Stimulated activated CD8-positive, alpha-beta memory T cell treated with anti-CD3 and anti-CD28 coated beads, Interleukin-7, amount 100 ng/mL, for 24 hours (primary cell): ENCODE results near the gene PKDCC.
"Not testable (repeated sequence)": the region's sequence is repeated elsewhere in the genome, so short reads cannot be mapped to it uniquely, and the experiment has no call there.

ENCODE experiments used
- DNase-seq: peaks from one replicate; pipeline ENCODE4 v3.0.0-alpha.2; 2020; ENCODE audit warnings: low read depth

The PKDCC gene

GRCh38 chr2:42030829-42031228, 17.0 kb upstream of the PKDCC start:
- DNase-seq = no peak

GRCh38 chr2:42031281-42032223, 16.3 kb upstream of the PKDCC start:
- DNase-seq = no peak

GRCh38 chr2:42032224-42032620, 15.6 kb upstream of the PKDCC start:
- DNase-seq = no peak

GRCh38 chr2:42032745-42033144, 15.1 kb upstream of the PKDCC start:
- DNase-seq = no peak

GRCh38 chr2:42034096-42034495, 13.7 kb upstream of the PKDCC start:
- DNase-seq = not testable (repeated sequence)

GRCh38 chr2:42035241-42035640, 12.6 kb upstream of the PKDCC start:
- DNase-seq = no peak

GRCh38 chr2:42036413-42036812, 11.4 kb upstream of the PKDCC start:
- no peak for DNase-seq

GRCh38 chr2:42036940-42037339, 10.9 kb upstream of the PKDCC start:
- DNase-seq = no peak

- no peak for DNase-seq
These were observed 7.1 kb upstream of the PKDCC start for GRCh38 chr2:42040643-42041278.

- DNase-seq = no peak
These were observed 6.3 kb upstream of the PKDCC start for GRCh38 chr2:42041377-42042127.

- DNase-seq = no peak
These were observed 5.0 kb upstream of the PKDCC start for GRCh38 chr2:42042631-42043355.

GRCh38 chr2:42043789-42044394, 3.9 kb upstream of the PKDCC start:
- no peak for DNase-seq

- no peak for DNase-seq
These were observed 2.9 kb upstream of the PKDCC start for GRCh38 chr2:42044939-42045338.

- DNase-seq = no peak
These were observed 2.5 kb upstream of the PKDCC start for GRCh38 chr2:42045352-42045751.

GRCh38 chr2:42045848-42046748, 1.7 kb upstream of the PKDCC start:
- DNase-seq = no peak

- no peak for DNase-seq
These were observed 868 bp upstream of the PKDCC start for GRCh38 chr2:42046819-42047487.

GRCh38 chr2:42048299-42049220, 739 bp downstream of the PKDCC start:
- DNase-seq = no peak

GRCh38 chr2:42049221-42050009, 1.6 kb downstream of the PKDCC start:
- DNase-seq = no peak
